HEK293T (cell line): ENCODE results near the gene PEA15.

ENCODE experiments used
- CTCF ChIA-PET: fragments of 350-600 bp; formaldehyde crosslinking; extraction: SDS; loops from one replicate; lab custom pipeline; 2021; ENCODE audit warnings: antibody characterized with exemption, inconsistent platforms; lab: Yijun Ruan, JAX
- POLR2A ChIA-PET: fragments of 350-600 bp; formaldehyde crosslinking; extraction: SDS; loops from one replicate; lab custom pipeline; 2020; ENCODE audit warnings: antibody characterized with exemption, inconsistent platforms; lab: Yijun Ruan, JAX
- DNase-seq: peaks from one replicate; pipeline ENCODE4 v3.0.0; 2012; ENCODE audit warnings: mixed read lengths; ENCODE audit errors: extremely low spot score
- ARNT ChIP-seq: fragments of 450-650 bp; IDR thresholded peaks from 2 replicates; pipeline ENCODE4 v1.6.1; 2017; ENCODE audit warnings: mild to moderate bottlenecking
- BHLHE40 ChIP-seq: fragments of 450-650 bp; IDR thresholded peaks from 2 replicates; pipeline ENCODE4 v1.6.1; 2016; ENCODE audit warnings: mild to moderate bottlenecking, moderate library complexity, borderline replicate concordance
- CTBP1 ChIP-seq: fragments of 450-650 bp; IDR thresholded peaks from 2 replicates; pipeline ENCODE4 v1.6.1; 2016; ENCODE audit warnings: borderline replicate concordance
- ELF4 ChIP-seq: fragments of 450-650 bp; IDR thresholded peaks from 2 replicates; pipeline ENCODE4 v1.6.1; 2017; ENCODE audit warnings: antibody characterized with exemption
- FOXA1 ChIP-seq: fragments of 450-650 bp; IDR thresholded peaks from 2 replicates; pipeline ENCODE4 v1.6.1; 2016; ENCODE audit warnings: mild to moderate bottlenecking
- FOXK2 ChIP-seq: fragments of 450-650 bp; IDR thresholded peaks from 2 replicates; pipeline ENCODE4 v1.6.1; 2016; ENCODE audit warnings: mild to moderate bottlenecking
- FOXM1 ChIP-seq: fragments of 450-650 bp; IDR thresholded peaks from 2 replicates; pipeline ENCODE4 v1.6.1; 2017; ENCODE audit warnings: mild to moderate bottlenecking, borderline replicate concordance
- HDGF ChIP-seq: fragments of 450-650 bp; IDR thresholded peaks from 2 replicates; pipeline ENCODE4 v1.6.1; 2017; ENCODE audit warnings: antibody characterized with exemption, borderline replicate concordance
- L3MBTL2 ChIP-seq: fragments of 450-650 bp; conservative IDR thresholded peaks from 2 replicates; pipeline ENCODE4 v1.6.1; 2016; ENCODE audit warnings: mild to moderate bottlenecking
- LEF1 ChIP-seq: fragments of 450-650 bp; IDR thresholded peaks from 2 replicates; pipeline ENCODE4 v1.6.1; 2017; ENCODE audit warnings: mild to moderate bottlenecking, borderline replicate concordance
- NFRKB ChIP-seq: fragments of 450-650 bp; IDR thresholded peaks from 2 replicates; pipeline ENCODE4 v1.6.1; 2016; ENCODE audit warnings: mild to moderate bottlenecking, moderate library complexity
- PKNOX1 ChIP-seq: fragments of 450-650 bp; IDR thresholded peaks from 2 replicates; pipeline ENCODE4 v1.6.1; 2016
- SP1 ChIP-seq: fragments of 450-650 bp; IDR thresholded peaks from 2 replicates; pipeline ENCODE4 v1.6.1; 2017
- SUZ12 ChIP-seq: fragments of 450-650 bp; IDR thresholded peaks from 2 replicates; pipeline ENCODE4 v1.6.1; 2016; ENCODE audit warnings: mild to moderate bottlenecking
- TARDBP ChIP-seq: fragments of 450-650 bp; IDR thresholded peaks from 2 replicates; pipeline ENCODE4 v1.6.1; 2016
- ZNF384 ChIP-seq: fragments of 450-650 bp; IDR thresholded peaks from 2 replicates; pipeline ENCODE4 v1.6.1; 2016

The PEA15 gene

GRCh38 chr1:160232911-160233310 lies 27.7 kb downstream of the PEA15 start:
- ChIA-PET CTCF (interaction anchor here (1.1 to 1.2 kb wide), 2 partner anchors 40 kb away, joined by 3 read pairs; no protein-coding TSS in a partner anchor), POLR2A (no interaction called here)
- TF ChIP-seq L3MBTL2: no peak
- no peak for DNase-seq

GRCh38 chr1:160236806-160237205 lies 31.6 kb downstream of the PEA15 start:
- CTCF ChIA-PET: no interaction called here
- no peak for TF ChIP-seq FOXK2
- no peak for TF ChIP-seq NFRKB
- TF ChIP-seq HDGF: no peak
- TF ChIP-seq L3MBTL2: no peak
- TF ChIP-seq PKNOX1: no peak
- no peak for TF ChIP-seq BHLHE40
- no peak for TF ChIP-seq SUZ12
- TF ChIP-seq FOXA1: no peak
- TF ChIP-seq ELF4: no peak
- TF ChIP-seq ZNF384: no peak
- TF ChIP-seq LEF1: no peak
- no peak for TF ChIP-seq FOXM1
- no peak for TF ChIP-seq SP1
- TF ChIP-seq TARDBP: no peak
- no peak for TF ChIP-seq CTBP1
- TF ChIP-seq ARNT: no peak
- DNase-seq: no peak
- POLR2A ChIA-PET: no interaction called here

GRCh38 chr1:160237558-160237957 lies 32.4 kb downstream of the PEA15 start:
- ChIA-PET CTCF (no interaction called here), POLR2A (no interaction called here)
- DNase-seq: no peak
- TF ChIP-seq FOXM1 (no peak), PKNOX1 (no peak), HDGF (no peak), SUZ12 (no peak), ELF4 (no peak), CTBP1 (no peak), LEF1 (no peak), ARNT (no peak), L3MBTL2 (no peak), FOXK2 (no peak), BHLHE40 (no peak), TARDBP (no peak), NFRKB (no peak), ZNF384 (no peak), FOXA1 (no peak), SP1 (no peak)

- no peak for TF ChIP-seq CTBP1
- TF ChIP-seq SP1: no peak
- TF ChIP-seq FOXK2: no peak
- no peak for TF ChIP-seq BHLHE40
- no peak for TF ChIP-seq NFRKB
- no peak for TF ChIP-seq L3MBTL2
- no peak for TF ChIP-seq PKNOX1
- no peak for TF ChIP-seq FOXM1
- no peak for TF ChIP-seq ELF4
- TF ChIP-seq SUZ12: no peak
- no peak for TF ChIP-seq ZNF384
- no peak for TF ChIP-seq LEF1
- DNase-seq: no peak
- ChIA-PET CTCF (interaction anchor here (0.7 kb wide), 1 partner anchor 137 kb away, joined by 3 read pairs; no protein-coding TSS in a partner anchor), POLR2A (no interaction called here)
Measured at GRCh38 chr1:160238408-160238807, 33.2 kb downstream of the PEA15 start.

GRCh38 chr1:160239582-160240299 lies 34.6 kb downstream of the PEA15 start:
- POLR2A ChIA-PET: interaction anchor here (1.1 kb wide), 1 partner anchor 9 kb away, joined by 3 read pairs; no protein-coding TSS in a partner anchor

More at GRCh38 chr1:160239582-160240299, 34.6 kb downstream of the PEA15 start:
- CTCF ChIA-PET: interaction anchor here (0.8 kb wide), 1 partner anchor 13 kb away, joined by 5 read pairs; no protein-coding TSS in a partner anchor
- TF ChIP-seq CTBP1 (no peak), FOXM1 (no peak), SP1 (no peak), BHLHE40 (no peak), ZNF384 (no peak), FOXK2 (no peak), TARDBP (no peak), PKNOX1 (no peak), SUZ12 (no peak), HDGF (no peak), ELF4 (no peak), L3MBTL2 (no peak), FOXA1 (no peak), LEF1 (no peak), NFRKB (no peak), ARNT (no peak)
- no peak for DNase-seq
